Transverse colon (tissue), 4 donors: ENCODE measurements around the gene PRPF6. TPM values are rescaled to one million over a fixed set of nuclear protein-coding genes. Genes with fewer than 3 reads are reported as not detected.

Experiments
- DNase-seq: peaks from one replicate; pipeline ENCODE4 v3.0.0-alpha.2; 2019
- H3K27ac ChIP-seq, 4 donors: fragments of 200-600 bp; sonication (generic); 2 replicates each; pipeline ENCODE4 v1.5.1; 2016 to 2018; ENCODE audit warnings: inconsistent platforms in 4 of 4
- H3K27me3 ChIP-seq: fragments of 200-600 bp; sonication (generic); 2 replicates; pipeline ENCODE4 v1.5.1; 2017; ENCODE audit warnings: inconsistent platforms
- H3K36me3 ChIP-seq, 4 donors: fragments of 200-600 bp; sonication (generic); 2 replicates each; pipeline ENCODE4 v1.5.1; 2017 to 2019; ENCODE audit warnings: inconsistent platforms in 4 of 4
- H3K4me1 ChIP-seq, 4 donors: fragments of 200-600 bp; sonication (generic); 2 replicates each; pipeline ENCODE4 v1.5.1; 2017 to 2020; ENCODE audit warnings: inconsistent platforms in 4 of 4
- H3K4me3 ChIP-seq, 4 donors: fragments of 200-600 bp; sonication (generic); 1 replicate in 1 of 4; 2 replicates in 3 of 4; pipeline versions ENCODE4 v1.5.1 to v1.6.1; 2017 to 2019; ENCODE audit warnings: inconsistent platforms in 4 of 4
- H3K9me3 ChIP-seq, 2 donors: fragments of 200-600 bp; sonication (generic); 2 replicates each; pipeline ENCODE4 v1.5.1; 2017 to 2019; ENCODE audit warnings: inconsistent platforms in 2 of 2
- CTCF ChIP-seq, 5 experiments: fragments of 200-600 bp in 3 of 5; fragments of 450-650 bp in 2 of 5; sonication (generic) in 3 of 5; IDR thresholded peaks; 1 replicate in 2 of 5; 2 replicates in 3 of 5; pipeline ENCODE4 v1.5.1; 2016 to 2017; ENCODE audit warnings: antibody characterized with exemption in 5 of 5, inconsistent platforms in 3 of 5, mild to moderate bottlenecking in 2 of 5, moderate library complexity in 1 of 5
- EP300 ChIP-seq: sonication (generic); formaldehyde crosslinking; IDR thresholded peaks from one replicate; pipeline ENCODE4 v1.6.1; 2017; ENCODE audit warnings: antibody characterized with exemption, low read depth
- POLR2A ChIP-seq: fragments of 450-650 bp; IDR thresholded peaks from one replicate; pipeline ENCODE4 v1.6.1; 2016; ENCODE audit warnings: antibody characterized with exemption, mild to moderate bottlenecking, moderate library complexity
- POLR2AphosphoS5 ChIP-seq, 3 donors: sonication (generic); formaldehyde crosslinking; IDR thresholded peaks; one replicate each; pipeline ENCODE4 v1.6.1; 2016; ENCODE audit warnings: antibody characterized with exemption in 3 of 3
- WGBS, 2 donors: methylation state at CpG; one replicate each; pipeline ENCODE4 v1.1.5; 2018; ENCODE audit warnings: low coverage in 1 of 2; 5-methylcytosine and 5-hydroxymethylcytosine counted together
- in situ Hi-C, 4 donors: fragments of 200-750 bp; cut with MboI; loops; one replicate each; pipeline versions ENCODE4 v1.15.0 to v1.15.1; 2017; ENCODE audit warnings: low sequenced_read_pairs in 3 of 4, low pct_ligation_motif_present in 1 of 4, low pct_unique_long_range_greater_than_20kb in 1 of 4
- intact Hi-C: fragments of 100-400 bp; cut with DNase I; formaldehyde crosslinking; loops from one replicate; pipeline ENCODE4 v1.15.1; 2023; ENCODE audit warnings: low total_unique reads
- total RNA-seq, 4 donors: library from RNA; depleted of rRNA; stranded (reverse); fragments of >200 nt; gene quantifications; one replicate each; pipeline ENCODE4 v1.1.0, GENCODE V29; 2016

PRPF6 gene
- total RNA-seq, 4 donors from 2014 or later: 29.2 to 55.7 (median 51.8) TPM

GRCh38 chr20:63957690-63958441, 23.1 kb upstream of the PRPF6 start:
- intact Hi-C loops: no loop called here
- DNase-seq: peak; percentile 89
- in situ Hi-C loops: no loop called here
- H3K9me3 ChIP-seq: no peaks in the 10 kb centered on the region
- H3K27me3 ChIP-seq: no peaks in the 10 kb centered on the region
- 44% methylated on average over 8 of the region's 13 CpGs; no CpG with 5 or more reads in 1 of the 2 donors for WGBS, 2 donors
- H3K4me1 ChIP-seq: peaks cover 22 to 42% (median 37%) of the 10 kb centered on the region in 4 donors
- TF ChIP-seq POLR2A (no peak), POLR2AphosphoS5 (IDR thresholded peaks at IDR 0.05) (no peak), EP300 (no peak), CTCF (IDR thresholded peaks at IDR 0.05) (no peak)
- H3K4me3 ChIP-seq: peak overlapping the region in 2 of 4 donors; percentile 90 to 93
- H3K27ac ChIP-seq: peak overlapping the region; percentile 89 to 97 (median 92)
- no peaks in the 10 kb centered on the region for H3K36me3 ChIP-seq

DNA sequence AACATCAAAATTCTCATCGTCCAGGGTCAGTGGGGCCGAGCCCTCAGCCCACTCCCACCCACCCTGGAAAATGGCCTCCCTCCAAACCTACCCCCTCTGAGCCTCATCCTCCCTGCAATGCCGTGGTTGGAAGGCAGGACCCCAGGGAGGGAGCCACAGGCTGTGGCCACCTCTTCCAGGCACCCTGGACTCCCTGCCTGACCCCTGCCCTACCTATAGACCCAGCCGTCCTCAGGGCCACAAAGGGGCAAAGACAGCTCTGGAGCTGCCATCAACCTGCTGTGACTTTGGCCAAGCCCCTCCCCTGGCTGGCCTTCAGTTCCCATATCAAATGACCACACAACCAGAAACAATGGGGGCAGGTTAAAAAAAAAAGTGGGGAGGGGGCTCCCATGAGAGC, 22.5 kb upstream of the PRPF6 start:
- peak overlapping the region in 2 of 4 donors; percentile 89 to 97 for H3K27ac ChIP-seq
- DNase-seq: no peak
- WGBS, 2 donors: 72% methylated on average over 4 of the region's 4 CpGs; no CpG with 5 or more reads in 1 of the 2 donors
- no peaks in the 10 kb centered on the region for H3K9me3 ChIP-seq
- H3K4me3 ChIP-seq: no peak overlapping the region
- TF ChIP-seq EP300 (no peak), POLR2AphosphoS5 (IDR thresholded peaks at IDR 0.05) (no peak), CTCF (IDR thresholded peaks at IDR 0.05) (no peak), POLR2A (no peak)
- in situ Hi-C loops (no loop called here), intact Hi-C loops (no loop called here)
- peaks cover 20 to 41% (median 35%) of the 10 kb centered on the region in 4 donors for H3K4me1 ChIP-seq
- no peaks in the 10 kb centered on the region for H3K36me3 ChIP-seq
- H3K27me3 ChIP-seq: no peaks in the 10 kb centered on the region

DNA sequence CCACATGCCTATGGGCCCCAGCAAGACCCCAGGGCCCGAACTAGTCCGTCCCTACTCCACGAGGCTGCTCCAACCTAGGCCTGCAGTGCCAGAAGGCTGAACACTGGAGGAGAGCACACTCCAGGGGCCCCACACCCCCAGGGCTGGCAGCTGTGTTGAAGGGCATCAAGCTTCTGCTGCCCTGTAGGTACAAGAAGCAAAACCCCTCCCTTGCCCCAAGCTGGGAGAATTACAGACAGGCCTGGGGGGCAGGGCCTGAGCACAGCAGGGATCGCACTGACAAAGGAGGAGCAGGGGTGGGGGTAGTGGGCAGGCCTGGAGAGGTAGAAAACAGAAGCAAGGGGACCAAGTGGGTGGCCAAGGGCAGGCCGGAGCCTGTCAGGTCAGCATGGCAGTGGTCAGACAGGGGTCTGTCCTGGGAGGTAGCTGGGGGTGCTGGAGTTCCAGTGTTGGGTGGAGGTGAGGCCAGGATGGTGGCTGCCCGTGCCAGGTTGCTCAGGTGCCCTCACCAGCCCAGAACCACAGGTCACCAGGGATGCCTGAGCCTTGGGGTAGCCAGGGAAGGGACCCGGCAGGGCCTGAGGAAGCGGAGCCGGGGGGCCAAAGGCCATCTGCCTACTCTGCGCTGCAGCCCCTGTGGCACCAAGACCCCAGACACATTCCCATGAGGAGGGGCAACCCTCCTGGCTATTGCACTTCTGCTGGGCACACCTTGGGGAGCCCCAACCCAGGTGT, 21.8 kb upstream of the PRPF6 start:
- H3K9me3 ChIP-seq: no peaks in the 10 kb centered on the region

More for the DNA sequence above, 21.8 kb upstream of the PRPF6 start:
- Histone ChIP-seq H3K4me3 (no peak overlapping the region), H3K36me3 (no peaks in the 10 kb centered on the region), H3K27ac (no peak overlapping the region), H3K4me1 (peaks cover 13 to 35% (median 29%) of the 10 kb centered on the region in 4 donors), H3K27me3 (no peaks in the 10 kb centered on the region)
- no peak for TF ChIP-seq POLR2A
- TF ChIP-seq POLR2AphosphoS5 (IDR thresholded peaks at IDR 0.05): no peak
- TF ChIP-seq EP300: no peak
- TF ChIP-seq CTCF (IDR thresholded peaks at IDR 0.05): no peak
- WGBS, 2 donors: 93% methylated on average over 9 of the region's 10 CpGs; no CpG with 5 or more reads in 1 of the 2 donors
- intact Hi-C loops: no loop called here
- DNase-seq: no peak
- in situ Hi-C loops: no loop called here
